ENCODE data around the gene IL17A. TPM values are rescaled to one million over a fixed set of nuclear protein-coding genes. Genes with fewer than 3 reads are reported as not detected.
A peak's percentile ranks its signal among the peaks of the same experiment; 100 is the strongest.

The IL17A gene
- total RNA-seq, 3 donors from 2014 or later = not detected

DNA sequence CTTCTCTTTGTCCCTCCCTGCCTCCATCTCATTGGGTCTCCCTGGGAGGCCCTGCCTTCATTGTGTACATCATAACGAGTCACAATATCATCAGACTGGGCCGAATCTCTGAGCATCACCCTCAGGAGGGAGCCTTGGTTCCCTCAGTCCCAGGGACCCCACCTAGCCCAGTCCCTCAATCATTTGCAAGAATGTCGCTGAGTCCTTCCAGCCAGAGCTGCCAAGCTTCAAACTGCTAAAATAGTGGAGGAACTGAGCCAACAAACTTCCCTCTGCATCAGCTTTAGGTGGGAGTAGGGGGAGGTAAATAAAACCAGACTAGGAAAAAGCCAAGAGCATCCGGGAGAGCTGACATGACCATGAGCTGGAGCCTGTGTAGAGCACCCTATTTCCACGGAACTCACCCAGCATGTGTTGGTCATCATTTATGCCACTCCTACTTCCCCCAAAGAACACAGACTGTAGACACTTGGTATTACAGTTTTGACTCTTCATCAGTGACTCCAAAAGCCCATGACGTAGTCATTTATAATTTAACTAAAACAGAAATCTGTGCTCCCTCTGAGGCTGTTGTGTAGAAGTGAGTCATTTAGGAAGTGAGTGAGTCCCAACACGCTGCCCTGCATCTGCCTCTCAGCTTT is 28.8 kb upstream of the IL17A start:
- Histone ChIP-seq H3K9me3 (no peaks in the 10 kb centered on the region), H3K36me3 (no peaks in the 10 kb centered on the region), H3K4me1 (no peaks in the 10 kb centered on the region), H3K4me3 (no peak overlapping the region), H3K27me3 (no peaks in the 10 kb centered on the region), H3K27ac (no peak overlapping the region)
- intact Hi-C loops (cut with DNase I; ENCODE audit: low total_unique reads) = no loop called here
- no peak for DNase-seq (ENCODE audit: low spot score in 2 of 2)
- TF ChIP-seq POLR2AphosphoS5 (IDR thresholded peaks at IDR 0.05) = no peak

- H3K4me3 ChIP-seq = no peak overlapping the region
- H3K4me1 ChIP-seq = no peaks in the 10 kb centered on the region
- H3K36me3 ChIP-seq = no peaks in the 10 kb centered on the region
- no peaks in the 10 kb centered on the region for H3K9me3 ChIP-seq
- TF ChIP-seq POLR2AphosphoS5 (IDR thresholded peaks at IDR 0.05) = no peak
- TF ChIP-seq POLR2A (IDR thresholded peaks at IDR 0.05) = no peak
- TF ChIP-seq CTCF (IDR thresholded peaks at IDR 0.05) = no peak
- intact Hi-C loops (cut with DNase I; ENCODE audit: low total_unique reads) = loop anchor here (5.0 kb wide), 1 partner anchor 1598 kb away; no protein-coding TSS in a partner anchor
- no peak for DNase-seq (ENCODE audit: low spot score in 2 of 2)
- H3K27me3 ChIP-seq = no peaks in the 10 kb centered on the region
- H3K27ac ChIP-seq = no peak overlapping the region
Observed at GRCh38 chr6:52160472-52161104, 25.6 kb upstream of the IL17A start.

GRCh38 chr6:52161689-52162438 is 24.3 kb upstream of the IL17A start:
- Histone ChIP-seq H3K36me3 (no peaks in the 10 kb centered on the region), H3K27me3 (no peaks in the 10 kb centered on the region), H3K4me3 (no peak overlapping the region), H3K4me1 (no peaks in the 10 kb centered on the region), H3K9me3 (no peaks in the 10 kb centered on the region), H3K27ac (no peak overlapping the region)
- intact Hi-C loops (cut with DNase I; ENCODE audit: low total_unique reads) = loop anchor here (5.0 kb wide), 1 partner anchor 1600 kb away; no protein-coding TSS in a partner anchor
- TF ChIP-seq CTCF (IDR thresholded peaks at IDR 0.05) (no peak), POLR2AphosphoS5 (IDR thresholded peaks at IDR 0.05) (no peak), POLR2A (IDR thresholded peaks at IDR 0.05) (no peak)
- DNase-seq (ENCODE audit: low spot score in 2 of 2) = no peak

DNA sequence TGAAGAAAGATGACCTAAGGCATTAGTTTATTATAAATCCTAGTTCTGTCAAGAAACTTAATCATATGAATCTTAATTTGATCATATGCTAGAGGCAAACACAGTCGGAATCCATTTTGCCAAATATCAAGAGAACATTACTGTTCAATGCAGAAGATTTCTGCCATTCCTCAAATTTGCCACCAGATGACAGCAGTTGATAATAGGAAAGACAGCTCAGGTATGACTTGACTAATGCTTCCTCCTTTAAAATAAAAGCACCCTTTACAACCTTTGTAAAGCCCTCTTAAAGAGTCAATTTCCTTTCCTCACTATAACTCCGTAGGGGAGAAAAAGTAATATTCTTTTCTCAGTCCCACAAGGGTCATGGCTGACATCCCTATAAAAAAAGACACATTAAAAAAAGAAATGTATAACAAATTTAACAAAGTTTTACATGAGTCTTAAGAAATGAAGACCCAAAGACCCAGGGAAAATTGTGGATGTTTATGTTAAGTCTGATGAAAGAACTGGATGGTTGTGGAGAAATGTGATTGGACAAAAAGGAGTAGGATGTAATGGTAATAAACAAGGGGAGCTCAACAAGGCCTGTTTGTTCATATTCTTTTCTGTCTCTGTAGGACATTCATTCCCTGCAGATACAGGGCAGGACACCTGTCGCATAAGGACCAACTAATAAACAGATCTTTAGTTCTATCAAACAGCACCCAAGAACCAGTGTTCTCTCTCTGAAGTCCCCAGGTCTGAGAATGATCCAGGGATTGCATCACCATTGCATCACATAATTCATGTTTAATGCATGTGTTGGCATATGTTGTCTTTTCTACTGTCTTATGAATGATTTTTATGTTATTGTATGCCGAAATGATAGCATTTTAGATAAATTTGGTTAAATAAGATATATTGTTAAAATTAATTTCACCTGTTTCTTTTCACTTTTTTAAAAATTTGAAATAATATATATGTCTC is 23.0 kb upstream of the IL17A start:
- Histone ChIP-seq H3K27me3 (no peaks in the 10 kb centered on the region), H3K9me3 (no peaks in the 10 kb centered on the region), H3K36me3 (no peaks in the 10 kb centered on the region), H3K4me3 (no peak overlapping the region), H3K4me1 (no peaks in the 10 kb centered on the region), H3K27ac (no peak overlapping the region)
- TF ChIP-seq POLR2A (IDR thresholded peaks at IDR 0.05) (no peak), CTCF (IDR thresholded peaks at IDR 0.05) (peak; percentile 14 to 29 (median 15))
- intact Hi-C loops (cut with DNase I; ENCODE audit: low total_unique reads) = loop anchor here (5.0 kb wide), 1 partner anchor 1601 kb away; no protein-coding TSS in a partner anchor
- DNase-seq (ENCODE audit: low spot score in 2 of 2) = no peak

Measured in breast epithelium (tissue), 4 donors.